Heart left ventricle (tissue), 16 donors: ENCODE results near the gene KIF2C. TPM values are rescaled to one million over a fixed set of nuclear protein-coding genes. Genes with fewer than 3 reads are reported as not detected.

ENCODE experiments used
- ATAC-seq, 4 donors: fragments of 200-7000 bp; cut with Tn5 transposase; one replicate each; pipeline ENCODE4 v1.9.1; 2020 to 2022; ENCODE audit warnings: moderate library complexity in 4 of 4, mild to moderate bottlenecking in 3 of 4, moderate number of reproducible peaks in 1 of 4
- DNase-seq, 5 donors: peaks; one replicate each; pipeline ENCODE4 v3.0.0-alpha.2; 2020
- H3K27ac ChIP-seq, 12 donors: fragments of 200-600 bp; sonication (generic) in 4 of 12; one replicate each; pipeline versions ENCODE4 v1.5.0 to v1.8.0; 2016 to 2022; ENCODE audit warnings: mild to moderate bottlenecking in 2 of 12
- H3K27me3 ChIP-seq, 9 donors: fragments of 200-600 bp; sonication (generic) in 2 of 9; one replicate each; pipeline versions ENCODE4 v1.5.1 to v1.8.0; 2016 to 2022; ENCODE audit warnings: mild to moderate bottlenecking in 3 of 9
- H3K36me3 ChIP-seq, 9 donors: fragments of 200-600 bp; sonication (generic) in 2 of 9; one replicate each; pipeline versions ENCODE4 v1.5.0 to v1.8.0; 2018 to 2022; ENCODE audit warnings: mild to moderate bottlenecking in 2 of 9
- H3K4me1 ChIP-seq, 12 donors: fragments of 200-600 bp; sonication (generic) in 4 of 12; one replicate each; pipeline versions ENCODE4 v1.5.0 to v1.8.0; 2016 to 2022; ENCODE audit warnings: mild to moderate bottlenecking in 3 of 12
- H3K4me3 ChIP-seq, 12 donors: fragments of 200-600 bp; sonication (generic) in 4 of 12; one replicate each; pipeline versions ENCODE4 v1.5.0 to v1.8.0; 2017 to 2022; ENCODE audit warnings: mild to moderate bottlenecking in 9 of 12, moderate library complexity in 4 of 12
- H3K9me3 ChIP-seq, 12 donors: fragments of 200-600 bp; sonication (generic) in 4 of 12; one replicate each; pipeline versions ENCODE4 v1.5.0 to v1.8.0; 2016 to 2022; ENCODE audit warnings: mild to moderate bottlenecking in 1 of 12
- CTCF ChIP-seq, 12 donors: fragments of 200-600 bp; sonication (generic) in 4 of 12; IDR thresholded peaks; one replicate each; pipeline versions ENCODE4 v1.5.0 to v1.8.0; 2018 to 2022; ENCODE audit warnings: antibody characterized with exemption in 12 of 12, mild to moderate bottlenecking in 5 of 12
- POLR2A ChIP-seq, 2 donors: fragments of 450-650 bp; IDR thresholded peaks; one replicate each; pipeline ENCODE4 v1.6.1; 2017; ENCODE audit warnings: antibody characterized with exemption in 2 of 2, mild to moderate bottlenecking in 2 of 2, moderate library complexity in 2 of 2
- WGBS, 4 donors: extraction: QIAGEN DNeasy Blood & Tissue Kit in 2 of 4; methylation state at CpG; one replicate each; pipeline versions ENCODE4 v1.1.5 to v1.1.7; 2013 to 2018; 5-methylcytosine and 5-hydroxymethylcytosine counted together
- intact Hi-C, 10 donors: fragments of 100-400 bp; cut with DNase I; formaldehyde crosslinking; loops; one replicate each; pipeline versions ENCODE4 v1.11.1 to v1.14.2; 2022
- polyA plus RNA-seq, 2 donors: library from polyadenylated mRNA; stranded (reverse); fragments of 200-250 nt; gene quantifications; one replicate each; pipeline ENCODE4 v1.2.3, GENCODE V29; 2013
- total RNA-seq, 9 donors: library from RNA; depleted of rRNA in 2 of 9; stranded (reverse); fragments of >200 nt in 2 of 9; fragmentation: NEBNext Ultra II Directional in 3 of 9; extraction: Animal tissue kit (Norgen Biotek cat#: 25700) in 3 of 9; gene quantifications; one replicate each; pipeline versions ENCODE4 v1.1.0 to v1.2.4, GENCODE V29; 2016 to 2023
- donor health status: ischemic (EF 13 %, LVEDD 7.1; RV severe dilation, severe dysfunction).
- donor health status: healthy with polysubstance abuse.
- donor health status: DM: no; HTN: yes; CAD: no.
- donor health status: DM: no; HTN: no; CAD: no.
- donor health status: ischemic (EF 25% LVEDD 6.9; RV normal size, moderate dysfunction).
- donor health status: ischemic (EF 25% LVEDD 5.7; RV mildly dilated, moderate dysfunction).
- donor health status: healthy.
- donor health status: DM: yes; HTN: yes; CAD: no.
- donor health status: ischemic (EF 35%, LVEDD 5.7; RV mildly dilated, moderate dysfunction).
- donor health status: nonischemic (EF 11% LVEDD 7.7; RV severe dilation, severe dysfunction).
- donor health status: DM: yes; HTN: yes; CAD: no.
- donor health status: PGD.
- donor health status: ischemic (EF 29% LVEDD 5.4; RV normal size, mild dysfunction).
- donor health status: nonischemic (EF 23%, LVEDD 6.1; RV moderate dilation, normal function).

The KIF2C gene
- total and polyA plus RNA-seq, 11 donors: 0.25 to 7.0 (median 0.97) TPM

GRCh38 chr1:44723064-44723463 lies 16.6 kb upstream of the KIF2C start:
- Histone ChIP-seq H3K9me3 (no peaks in the 10 kb centered on the region), H3K4me3 (peak overlapping the region in 1 of 12 donors; percentile 35), H3K4me1 (peaks cover 0 to 40% (median 0%) of the 10 kb centered on the region in 12 donors), H3K27me3 (peaks cover 0 to 20% (median 0%) of the 10 kb centered on the region in 9 donors), H3K27ac (peak overlapping the region in 1 of 12 donors; percentile 51), H3K36me3 (no peaks in the 10 kb centered on the region)
- DNase-seq (no peak), ATAC-seq (no peak)
- TF ChIP-seq CTCF (IDR thresholded peaks at IDR 0.05) (no peak), POLR2A (IDR thresholded peaks at IDR 0.05) (no peak)
- intact Hi-C loops: no loop called here
- 81 to 92% (median 87%) methylated on average over 9 of the region's 9 CpGs for WGBS, 4 donors

GRCh38 chr1:44723496-44724295 lies 15.9 kb upstream of the KIF2C start:
- intact Hi-C loops: no loop called here
- DNase-seq (peak in 1 of 5 donors; percentile 39), ATAC-seq (peak in 1 of 4 donors; percentile 25)
- H3K4me3 ChIP-seq: peak overlapping the region in 1 of 12 donors; percentile 35
- no peaks in the 10 kb centered on the region for H3K9me3 ChIP-seq
- no peaks in the 10 kb centered on the region for H3K36me3 ChIP-seq
- TF ChIP-seq POLR2A (IDR thresholded peaks at IDR 0.05): no peak
- no peak for TF ChIP-seq CTCF (IDR thresholded peaks at IDR 0.05)
- H3K27ac ChIP-seq: peak overlapping the region in 1 of 12 donors; percentile 51
- 75 to 77% (median 77%) methylated on average over 20 to 28 of the region's 28 CpGs for WGBS, 4 donors
- peaks cover 0 to 20% (median 0%) of the 10 kb centered on the region in 9 donors for H3K27me3 ChIP-seq
- H3K4me1 ChIP-seq: peaks cover 0 to 38% (median 0%) of the 10 kb centered on the region in 12 donors

GRCh38 chr1:44724296-44724954 lies 15.2 kb upstream of the KIF2C start:
- ATAC-seq (no peak), DNase-seq (peak in 1 of 5 donors; percentile 63)
- H3K27me3 ChIP-seq: peaks cover 0 to 20% (median 0%) of the 10 kb centered on the region in 9 donors
- no peak for TF ChIP-seq POLR2A (IDR thresholded peaks at IDR 0.05)
- no peak for TF ChIP-seq CTCF (IDR thresholded peaks at IDR 0.05)
- WGBS, 4 donors: 62 to 83% (median 72%) methylated on average over 24 to 64 of the region's 64 CpGs
- peak overlapping the region in 1 of 12 donors; percentile 51 for H3K27ac ChIP-seq
- peak overlapping the region in 1 of 12 donors; percentile 35 for H3K4me3 ChIP-seq
- H3K4me1 ChIP-seq: peaks cover 0 to 44% (median 0%) of the 10 kb centered on the region in 12 donors
- H3K9me3 ChIP-seq: no peaks in the 10 kb centered on the region
- intact Hi-C loops: no loop called here
- H3K36me3 ChIP-seq: no peaks in the 10 kb centered on the region
